Hepatocyte (in vitro differentiated cells): ENCODE data around the gene SIRT7. TPM values are rescaled to one million over a fixed set of nuclear protein-coding genes. Genes with fewer than 3 reads are reported as not detected.

Experiments
- DNase-seq: peaks from one replicate; pipeline ENCODE4 v3.0.0-alpha.2; 2016; ENCODE audit warnings: low spot score
- H2AFZ ChIP-seq: fragments of 200-600 bp; sonication (generic); 2 replicates; pipeline ENCODE4 v1.6.0; 2016; ENCODE audit warnings: antibody characterized with exemption, mild to moderate bottlenecking
- H3K27ac ChIP-seq: fragments of 200-600 bp; sonication (generic); 2 replicates; pipeline ENCODE4 v1.5.1; 2016; ENCODE audit warnings: mild to moderate bottlenecking
- H3K27me3 ChIP-seq: fragments of 200-600 bp; sonication (generic); 2 replicates; pipeline ENCODE4 v1.6.1; 2016
- H3K36me3 ChIP-seq: fragments of 200-600 bp; sonication (generic); replicated peaks from 2 replicates; pipeline ENCODE4 v1.5.1; 2016; ENCODE audit warnings: low read depth; ENCODE audit not compliant: insufficient read depth
- H3K4me1 ChIP-seq: fragments of 200-600 bp; sonication (generic); 2 replicates; pipeline ENCODE4 v1.5.1; 2016; ENCODE audit warnings: mild to moderate bottlenecking, moderate library complexity; ENCODE audit not compliant: insufficient read depth
- H3K4me2 ChIP-seq: fragments of 200-600 bp; sonication (generic); 2 replicates; pipeline ENCODE4 v1.6.0; 2016
- H3K4me3 ChIP-seq: fragments of 200-600 bp; sonication (generic); 2 replicates; pipeline ENCODE4 v1.5.1; 2016; ENCODE audit warnings: mild to moderate bottlenecking
- H3K79me2 ChIP-seq: fragments of 200-600 bp; sonication (generic); 2 replicates; pipeline ENCODE4 v1.6.0; 2017; ENCODE audit warnings: mild to moderate bottlenecking
- H3K9me2 ChIP-seq: fragments of 200-600 bp; sonication (generic); replicated peaks from 2 replicates; pipeline ENCODE4 v1.6.0; 2017; ENCODE audit warnings: mild to moderate bottlenecking; ENCODE audit not compliant: insufficient read depth
- H3K9me3 ChIP-seq: fragments of 200-600 bp; sonication (generic); 2 replicates; pipeline ENCODE4 v1.5.1; 2016; ENCODE audit warnings: low read depth, mild to moderate bottlenecking
- H4K20me1 ChIP-seq: fragments of 200-600 bp; sonication (generic); 2 replicates; pipeline ENCODE4 v1.6.0; 2016; ENCODE audit warnings: mild to moderate bottlenecking; ENCODE audit not compliant: insufficient read depth, poor library complexity, severe bottlenecking
- EZH2 ChIP-seq: fragments of 200-600 bp; sonication (generic); IDR thresholded peaks from 2 replicates; pipeline ENCODE4 v1.6.1; 2016; ENCODE audit warnings: antibody characterized with exemption, mild to moderate bottlenecking, borderline replicate concordance
- EZH2phosphoT487 ChIP-seq: fragments of 200-600 bp; sonication (generic); IDR thresholded peaks from one replicate; pipeline ENCODE4 v1.6.1; 2018; ENCODE audit warnings: antibody characterized with exemption, mild to moderate bottlenecking, low read depth, moderate library complexity; ENCODE audit not compliant: unreplicated experiment, severe bottlenecking
- WGBS: methylation state at CpG from one replicate; pipeline ENCODE4 v1.1.6; 2016; ENCODE audit warnings: low lambda C conversion rate; ENCODE audit errors: missing lambda C conversion rate; 5-methylcytosine and 5-hydroxymethylcytosine counted together
- polyA plus RNA-seq: library from polyadenylated mRNA; unstranded; fragments of >200 nt; fragmentation: Nextera tagmentation; extraction: Ambion mirVana; gene quantifications from 2 replicates; pipeline ENCODE4 v1.2.1, GENCODE V29; 2016
- total RNA-seq: library from RNA; depleted of rRNA; stranded (reverse); fragments of >200 nt; gene quantifications from 2 replicates; pipeline ENCODE4 v1.2.3, GENCODE V29; 2014
- TF ChIP-seq, protein P1 (sequence below): fragments of 200-600 bp; sonication (generic); IDR thresholded peaks from 2 replicates; pipeline ENCODE4 v1.5.1; 2016; ENCODE audit warnings: antibody characterized with exemption, mild to moderate bottlenecking; ENCODE audit not compliant: poor library complexity

The SIRT7 gene
- total and polyA plus RNA-seq, 2 experiments from 2014 or later: 16.5 to 35.2 TPM

DNA sequence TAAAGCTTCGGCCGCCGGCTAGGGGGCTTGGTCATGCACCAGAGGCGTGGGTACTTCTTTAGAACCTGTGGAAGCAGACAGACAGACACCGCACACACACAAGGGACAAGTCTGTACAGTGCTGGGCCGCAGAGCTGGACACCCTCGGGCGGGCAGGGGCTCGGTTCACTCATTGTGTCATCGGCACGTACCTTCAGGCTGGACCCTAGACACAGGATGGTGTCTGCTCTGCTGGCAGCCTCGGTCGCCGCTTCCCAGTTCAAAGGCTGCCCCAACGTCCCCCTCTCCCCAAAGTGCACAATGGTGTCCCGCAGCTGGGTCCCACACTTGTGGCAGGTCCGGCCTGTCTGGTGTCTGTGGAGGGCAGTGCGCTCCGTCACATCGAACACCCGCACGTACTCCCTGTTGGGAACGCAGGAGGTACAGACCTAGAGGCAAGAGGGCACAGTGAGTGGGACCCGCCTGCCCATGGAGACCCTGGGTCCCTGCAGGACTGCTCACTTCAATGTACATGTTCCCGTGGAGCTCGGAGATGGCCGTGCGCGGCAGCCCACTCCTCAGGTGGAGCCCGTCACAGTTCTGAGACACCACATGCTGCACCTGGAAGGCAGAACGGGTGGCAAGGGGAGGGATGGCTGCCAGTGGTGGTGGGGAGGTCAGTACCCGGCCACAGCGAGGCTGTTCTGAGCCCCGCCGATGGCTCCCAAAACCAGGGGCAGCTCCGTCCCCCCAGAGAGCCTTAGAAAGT lies 3.7 kb downstream of the SIRT7 start:
- TF ChIP-seq EZH2phosphoT487: no peak
- TF ChIP-seq EZH2: no peak
- TF ChIP-seq, protein P1, sequence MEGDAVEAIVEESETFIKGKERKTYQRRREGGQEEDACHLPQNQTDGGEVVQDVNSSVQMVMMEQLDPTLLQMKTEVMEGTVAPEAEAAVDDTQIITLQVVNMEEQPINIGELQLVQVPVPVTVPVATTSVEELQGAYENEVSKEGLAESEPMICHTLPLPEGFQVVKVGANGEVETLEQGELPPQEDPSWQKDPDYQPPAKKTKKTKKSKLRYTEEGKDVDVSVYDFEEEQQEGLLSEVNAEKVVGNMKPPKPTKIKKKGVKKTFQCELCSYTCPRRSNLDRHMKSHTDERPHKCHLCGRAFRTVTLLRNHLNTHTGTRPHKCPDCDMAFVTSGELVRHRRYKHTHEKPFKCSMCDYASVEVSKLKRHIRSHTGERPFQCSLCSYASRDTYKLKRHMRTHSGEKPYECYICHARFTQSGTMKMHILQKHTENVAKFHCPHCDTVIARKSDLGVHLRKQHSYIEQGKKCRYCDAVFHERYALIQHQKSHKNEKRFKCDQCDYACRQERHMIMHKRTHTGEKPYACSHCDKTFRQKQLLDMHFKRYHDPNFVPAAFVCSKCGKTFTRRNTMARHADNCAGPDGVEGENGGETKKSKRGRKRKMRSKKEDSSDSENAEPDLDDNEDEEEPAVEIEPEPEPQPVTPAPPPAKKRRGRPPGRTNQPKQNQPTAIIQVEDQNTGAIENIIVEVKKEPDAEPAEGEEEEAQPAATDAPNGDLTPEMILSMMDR: no peak
- no peaks in the 10 kb centered on the region for H3K27me3 ChIP-seq
- no peak overlapping the region for H3K4me2 ChIP-seq
- no peaks in the 10 kb centered on the region for H3K36me3 ChIP-seq
- no peak overlapping the region for H3K27ac ChIP-seq
- peaks cover 13% of the 10 kb centered on the region for H4K20me1 ChIP-seq
- H3K9me2 ChIP-seq: no peaks in the 10 kb centered on the region
- no peak overlapping the region for H3K4me3 ChIP-seq
- DNase-seq: no peak
- WGBS: 97% methylated on average over 36 of the region's 36 CpGs
- H3K9me3 ChIP-seq: no peaks in the 10 kb centered on the region
- H2AFZ ChIP-seq: no peak overlapping the region
- H3K4me1 ChIP-seq: peaks cover 32% of the 10 kb centered on the region
- peaks cover 43% of the 10 kb centered on the region for H3K79me2 ChIP-seq

DNA sequence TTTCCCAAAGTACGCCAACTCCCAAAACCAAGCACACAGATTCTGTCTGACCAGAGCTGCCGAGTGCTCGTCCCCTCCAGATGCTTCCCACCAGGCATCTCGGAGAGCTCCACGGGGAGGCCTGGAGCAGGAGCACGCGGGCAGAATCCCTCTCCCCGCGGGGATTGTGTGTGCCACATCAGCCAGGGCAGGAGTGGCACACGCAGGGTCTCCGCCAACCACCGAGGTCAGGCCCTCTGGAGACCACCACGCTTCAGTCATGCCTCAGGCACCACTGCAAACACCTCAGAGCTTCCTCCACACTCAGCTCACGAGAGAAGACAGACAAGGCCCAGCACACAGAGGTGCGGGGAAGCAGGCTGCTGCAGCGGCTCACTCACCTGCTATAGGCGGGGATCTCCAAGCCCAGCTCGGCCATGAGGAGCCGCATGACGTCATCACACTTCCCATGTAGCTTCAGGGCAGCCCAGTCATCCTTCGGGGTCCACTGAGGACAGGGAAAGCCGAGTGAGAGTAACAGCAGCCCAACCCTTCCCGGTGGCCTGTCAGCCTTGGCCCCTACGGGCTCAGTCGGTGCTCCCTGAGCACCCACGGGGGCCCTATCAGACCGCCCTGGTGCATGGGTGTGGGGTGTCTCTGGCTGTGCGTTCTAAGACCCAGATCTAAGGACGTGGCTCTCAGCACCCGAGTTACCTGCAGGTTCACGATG lies 4.4 kb downstream of the SIRT7 start:
- Histone ChIP-seq H3K27ac (peak overlapping the region; percentile 39), H3K4me2 (no peak overlapping the region), H3K27me3 (no peaks in the 10 kb centered on the region), H3K9me2 (no peaks in the 10 kb centered on the region), H3K36me3 (no peaks in the 10 kb centered on the region), H4K20me1 (peaks cover 6% of the 10 kb centered on the region), H3K9me3 (no peaks in the 10 kb centered on the region), H3K4me3 (no peak overlapping the region), H2AFZ (no peak overlapping the region), H3K4me1 (peaks cover 32% of the 10 kb centered on the region), H3K79me2 (peaks cover 44% of the 10 kb centered on the region)
- TF ChIP-seq EZH2 (no peak), EZH2phosphoT487 (no peak)
- TF ChIP-seq, protein P1: no peak
- DNase-seq: no peak
- WGBS: 98% methylated on average over 25 of the region's 31 CpGs

DNA sequence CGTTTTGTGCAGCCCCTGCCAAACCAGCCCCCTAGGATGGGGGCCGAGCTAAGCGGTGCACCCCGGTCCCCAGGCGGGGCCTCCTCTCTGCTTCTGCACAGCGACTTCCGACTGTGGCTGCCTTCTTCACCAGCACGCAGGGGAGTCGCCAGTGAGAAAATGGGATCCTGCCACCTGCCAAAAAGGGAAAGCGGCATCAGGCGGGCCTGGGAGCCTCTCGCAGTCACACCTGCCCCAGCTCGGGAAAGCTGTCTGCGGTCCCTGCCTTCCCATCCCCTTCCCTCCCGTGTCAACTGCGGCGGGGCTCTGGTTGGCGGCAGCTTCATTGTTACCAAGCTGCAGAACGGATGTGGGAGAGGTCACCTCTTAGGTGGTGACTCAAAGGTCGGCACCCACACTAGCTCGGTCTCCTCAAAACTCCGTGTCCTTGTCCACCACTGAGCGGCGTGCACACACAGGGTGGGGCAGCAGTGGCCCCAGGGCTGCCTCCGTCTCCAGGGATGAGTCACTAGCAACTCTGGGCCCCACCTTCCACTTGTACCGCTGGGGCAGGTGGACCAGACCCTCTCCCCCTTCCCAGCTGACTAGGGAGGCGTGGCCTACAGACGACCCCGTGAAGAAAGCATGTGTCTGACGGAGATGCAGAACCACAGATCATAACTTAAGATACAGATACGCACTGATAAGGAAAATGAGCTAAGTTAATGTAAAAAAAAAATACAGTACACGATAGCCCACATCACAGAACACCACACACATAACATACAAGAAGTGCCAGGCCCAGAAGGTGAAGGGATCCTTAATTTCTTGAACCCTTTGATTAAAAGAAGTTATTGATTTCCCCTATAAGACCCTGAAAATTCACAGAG lies 5.3 kb downstream of the SIRT7 start:
- no peaks in the 10 kb centered on the region for H3K9me3 ChIP-seq
- H3K27ac ChIP-seq: peak overlapping the region; percentile 82
- no peak overlapping the region for H3K4me3 ChIP-seq
- H3K4me2 ChIP-seq: no peak overlapping the region
- H3K36me3 ChIP-seq: no peaks in the 10 kb centered on the region
- H3K79me2 ChIP-seq: peaks cover 47% of the 10 kb centered on the region
- no peak overlapping the region for H2AFZ ChIP-seq
- 91% methylated on average over 32 of the region's 32 CpGs for WGBS
- H3K4me1 ChIP-seq: peaks cover 28% of the 10 kb centered on the region
- TF ChIP-seq, protein P1: no peak
- TF ChIP-seq EZH2: no peak
- TF ChIP-seq EZH2phosphoT487: no peak
- peak; percentile 75 for DNase-seq
- no peaks in the 10 kb centered on the region for H3K9me2 ChIP-seq
- peaks cover 4% of the 10 kb centered on the region for H4K20me1 ChIP-seq
- H3K27me3 ChIP-seq: no peaks in the 10 kb centered on the region
